ENCODE data around the gene LHCGR. TPM values are rescaled to one million over a fixed set of nuclear protein-coding genes. Genes with fewer than 3 reads are reported as not detected.

The LHCGR gene
- total RNA-seq (2014; rRNA removed; shearing (Covaris generic)) = 0.32 and 0.40 TPM in 2 replicates
- 0.04 TPM in 1 of 2 replicates, not detected in the other for polyA plus RNA-seq (2014; cell fraction: nucleus; rRNA removed)

DNA sequence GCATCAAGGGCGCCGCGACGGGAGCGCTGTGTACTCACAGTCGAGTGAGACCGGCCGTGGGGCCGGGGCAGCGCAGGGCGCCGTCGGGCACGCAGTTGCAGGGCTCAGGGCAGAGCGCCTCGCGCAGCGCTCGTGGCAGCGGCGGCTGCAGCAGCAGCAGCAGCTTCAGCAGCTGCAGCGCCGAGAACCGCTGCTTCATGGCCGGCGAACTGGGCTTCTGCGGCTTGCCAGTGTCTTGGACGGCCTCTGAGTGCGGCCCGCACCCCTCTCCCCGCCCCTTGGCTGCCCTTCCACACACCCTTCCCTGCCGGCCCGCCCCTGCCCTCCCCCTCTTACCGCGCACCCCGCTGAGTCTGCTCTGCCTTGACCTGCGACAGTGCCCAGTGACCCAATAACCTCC is at the start of gene LHCGR:
Gene LHCGR (minus strand): TSS at position 252 of the 400 bp plus-strand sequence. CDS start 53 bp downstream, at position 199.
- no peak for DNase-seq (ENCODE audit: extremely low read depth, low read depth)

- DNase-seq (ENCODE audit: extremely low read depth, low read depth) = no peak
Measured at GRCh38 chr2:48799601-48800000, 44.1 kb upstream of the LHCGR start.

GRCh38 chr2:48795065-48795464 is 39.5 kb upstream of the LHCGR start:
- DNase-seq (ENCODE audit: extremely low read depth, low read depth) = no peak

DNA sequence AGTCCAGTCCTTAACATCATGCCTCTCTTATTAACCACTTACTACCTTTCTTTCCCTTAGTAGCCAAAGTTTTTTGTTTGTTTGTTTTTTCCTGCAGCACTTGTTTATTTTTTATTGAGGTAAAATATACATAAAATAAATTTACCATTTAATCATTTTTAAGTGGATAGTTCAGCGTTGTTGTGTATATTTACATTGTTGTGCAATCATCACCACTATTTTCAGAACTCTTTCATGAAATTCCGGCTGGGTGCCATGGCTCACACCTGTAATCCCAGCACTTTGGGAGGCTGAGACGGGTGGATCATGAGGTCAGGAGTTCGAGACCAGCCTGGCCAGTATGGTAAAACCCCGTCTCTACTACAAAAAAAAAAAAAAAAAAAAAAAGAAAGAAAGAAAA is 38.1 kb upstream of the LHCGR start:
- no peak for DNase-seq (ENCODE audit: extremely low read depth, low read depth)

- no peak for DNase-seq (ENCODE audit: extremely low read depth, low read depth)
Measured at GRCh38 chr2:48792030-48792429, 36.5 kb upstream of the LHCGR start.

DNA sequence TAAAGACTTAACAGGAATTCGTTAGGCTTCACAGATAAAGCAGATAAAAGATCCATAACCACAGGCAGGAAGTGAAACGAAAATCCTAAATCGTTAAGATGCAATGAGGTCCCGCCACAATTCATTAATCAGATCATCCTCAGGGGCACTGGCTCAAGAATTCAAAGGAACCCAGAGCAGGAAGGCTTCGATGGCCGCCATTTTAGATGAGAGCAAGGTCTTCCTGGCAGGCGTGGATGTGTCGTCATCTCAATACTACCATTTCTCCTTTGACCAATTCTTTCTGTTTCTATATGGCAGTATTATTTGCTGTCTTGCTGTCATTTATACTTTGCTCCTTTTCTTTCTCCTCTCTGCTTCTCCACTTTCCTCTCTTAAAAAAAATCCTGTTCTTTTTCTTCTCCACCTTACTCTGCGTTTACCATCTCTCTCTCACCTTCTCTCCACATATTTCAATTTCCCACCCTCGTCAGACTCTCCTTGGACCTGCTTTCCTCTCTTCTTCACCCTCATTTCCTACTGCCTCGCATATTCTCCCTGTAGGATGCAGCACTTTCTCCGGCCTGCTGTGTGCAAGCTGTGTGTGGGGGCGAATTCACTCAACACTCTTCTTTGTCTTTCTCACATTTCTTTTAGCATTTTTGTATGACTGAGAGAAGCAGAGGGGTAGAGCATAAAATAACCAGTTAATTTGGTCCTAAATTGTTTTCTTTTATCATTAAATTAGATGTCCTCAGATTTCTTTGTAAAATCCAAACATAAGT is 35.1 kb upstream of the LHCGR start:
- no peak for DNase-seq (ENCODE audit: extremely low read depth, low read depth)

GRCh38 chr2:48787580-48787979 is 32.1 kb upstream of the LHCGR start:
- no peak for DNase-seq (ENCODE audit: extremely low read depth, low read depth)

DNA sequence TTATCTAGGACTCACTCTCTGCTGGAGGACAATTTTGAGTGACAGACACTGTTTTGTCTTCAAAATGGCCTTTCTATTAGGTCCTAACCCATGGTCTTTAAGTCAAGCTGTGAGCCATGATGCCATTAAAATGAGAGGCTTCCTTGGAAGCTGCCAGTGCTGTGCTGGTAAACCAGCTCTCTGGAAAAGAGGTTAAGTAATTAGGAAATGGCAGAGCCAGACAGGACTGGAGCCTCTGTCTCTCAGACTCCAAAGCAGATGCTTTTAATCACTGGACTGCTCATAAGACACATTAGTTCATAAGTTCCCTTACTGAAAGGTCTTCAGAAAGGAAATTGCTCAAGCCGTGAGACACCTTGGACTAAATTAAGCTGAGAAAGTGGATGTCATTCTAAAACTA is 25.8 kb upstream of the LHCGR start:
- no peak for DNase-seq (ENCODE audit: extremely low read depth, low read depth)

GRCh38 chr2:48779019-48779716 is 23.6 kb upstream of the LHCGR start:
- DNase-seq (ENCODE audit: extremely low read depth, low read depth) = no peak

DNA sequence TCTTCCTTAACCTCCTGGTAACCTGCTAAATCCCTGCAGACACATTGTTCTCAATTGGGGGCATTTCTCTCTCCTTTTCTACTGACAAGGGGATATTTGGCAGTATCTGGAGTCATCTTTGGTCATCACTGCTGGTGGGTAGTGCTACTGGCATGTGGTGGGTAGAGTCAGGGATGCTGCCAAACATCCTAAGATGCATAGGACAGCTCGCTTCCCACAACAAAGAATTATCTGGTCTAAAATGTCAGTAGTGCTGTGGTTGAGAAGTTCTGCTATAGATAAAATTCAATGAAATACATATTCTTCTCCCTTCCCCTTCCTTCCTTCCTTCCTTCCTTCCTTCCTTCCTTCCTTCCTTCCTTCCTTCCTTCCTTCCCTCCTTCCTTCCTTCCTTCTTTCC is 18.7 kb upstream of the LHCGR start:
- DNase-seq (ENCODE audit: extremely low read depth, low read depth) = no peak

DNA sequence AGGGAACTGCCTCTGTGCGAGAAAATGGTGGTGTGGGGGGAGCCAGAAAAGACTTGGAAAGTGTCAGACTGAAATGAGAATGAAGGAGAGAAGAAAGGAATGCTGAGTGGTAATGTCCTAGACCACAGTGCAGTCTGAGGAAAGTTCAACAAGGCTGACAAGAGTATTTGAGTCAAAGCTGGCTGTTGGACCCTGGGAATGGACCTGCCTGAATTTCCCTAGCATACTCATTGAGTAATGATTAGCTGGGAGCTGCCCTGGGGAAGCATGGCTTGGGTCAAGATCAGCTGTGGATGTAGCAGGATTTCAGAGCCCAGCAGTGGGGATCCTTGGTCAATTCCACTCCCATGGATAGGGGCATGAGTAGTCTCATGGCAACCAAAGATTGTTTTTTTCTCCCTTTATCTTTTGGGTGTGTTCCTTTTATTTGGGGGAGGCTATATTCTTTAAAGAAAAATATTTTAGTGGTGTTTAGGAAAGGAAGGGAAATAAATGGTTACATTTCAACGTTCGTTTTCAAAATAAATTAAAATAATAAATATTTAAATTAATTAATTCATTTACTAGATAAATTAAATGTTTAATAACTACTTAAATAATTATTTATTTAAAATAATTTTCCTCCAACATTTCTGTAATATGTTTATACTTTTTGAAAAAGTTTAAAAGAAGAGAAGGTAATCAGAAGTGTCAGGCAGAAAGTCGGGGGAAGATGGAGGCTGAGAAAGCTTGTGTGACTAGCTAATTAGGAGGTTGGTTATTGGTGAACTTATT is 15.9 kb upstream of the LHCGR start:
- DNase-seq (ENCODE audit: extremely low read depth, low read depth) = no peak

DNA sequence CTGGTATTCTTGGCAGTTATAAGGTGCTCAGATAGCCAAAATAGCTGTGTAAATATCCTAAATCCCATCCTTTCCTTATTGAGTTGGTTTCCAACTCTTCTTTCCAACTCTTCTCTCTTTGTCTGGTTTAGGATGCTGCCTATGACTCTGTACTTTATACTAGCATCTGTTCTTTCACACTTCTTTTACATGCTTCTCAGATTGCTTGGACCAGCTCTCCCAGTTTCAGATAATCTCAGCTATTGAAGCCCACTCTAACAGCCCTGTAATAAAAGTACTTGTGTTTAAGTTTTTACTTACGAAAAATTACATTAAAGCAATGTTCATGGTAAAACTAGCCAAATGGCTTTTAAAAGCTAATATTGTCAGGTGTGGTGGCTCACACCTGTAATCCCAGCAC is 14.7 kb upstream of the LHCGR start:
- no peak for DNase-seq (ENCODE audit: extremely low read depth, low read depth)

GRCh38 chr2:48768669-48769068 is 13.1 kb upstream of the LHCGR start:
- no peak for DNase-seq (ENCODE audit: extremely low read depth, low read depth)

- no peak for DNase-seq (ENCODE audit: extremely low read depth, low read depth)
Measured at GRCh38 chr2:48767330-48767729, 11.8 kb upstream of the LHCGR start.

DNA sequence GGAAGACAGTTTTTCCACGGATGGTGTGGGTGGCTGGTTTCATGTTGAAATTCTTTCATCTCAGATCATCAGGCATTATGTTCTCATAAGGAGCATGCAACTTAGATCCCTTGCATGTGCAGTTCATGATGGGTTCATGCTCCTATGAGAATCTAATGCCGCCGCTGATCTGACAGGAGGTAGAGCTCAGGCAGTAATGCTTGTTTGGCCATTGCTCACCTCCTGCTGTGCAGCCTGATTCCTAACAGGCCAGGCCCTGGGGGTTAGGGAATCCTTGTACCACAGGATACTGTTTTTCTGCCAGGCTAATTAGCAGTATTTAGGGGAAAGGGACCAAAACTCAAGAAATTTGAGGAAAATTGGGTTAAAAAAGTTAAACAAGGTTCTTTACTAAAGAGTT is 5.3 kb upstream of the LHCGR start:
- no peak for DNase-seq (ENCODE audit: extremely low read depth, low read depth)

GRCh38 chr2:48759682-48760081 is 4.2 kb upstream of the LHCGR start:
- DNase-seq (ENCODE audit: extremely low read depth, low read depth) = no peak

GRCh38 chr2:48756289-48756688 is 765 bp upstream of the LHCGR start:
- DNase-seq (ENCODE audit: extremely low read depth, low read depth) = no peak

DNA sequence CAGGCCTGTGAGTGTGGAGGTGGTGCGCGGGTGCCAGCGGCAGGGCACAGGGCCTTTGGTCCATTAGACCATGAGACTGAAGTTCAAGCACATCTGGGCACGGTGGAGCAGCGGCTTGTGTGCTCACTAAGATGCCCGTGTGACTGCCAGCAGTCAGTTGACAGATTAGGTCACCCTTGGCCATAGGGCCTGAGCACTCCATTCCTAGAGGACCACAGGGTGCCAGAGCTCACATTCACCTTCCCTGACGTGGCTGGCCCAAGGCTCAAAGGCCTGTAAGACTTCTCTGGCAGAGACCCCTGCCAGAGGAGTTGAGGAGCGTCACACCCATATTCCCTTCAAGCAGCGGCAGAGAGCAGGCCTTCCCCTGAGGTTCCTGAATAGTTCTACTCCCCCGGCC is 650 bp downstream of the LHCGR start:
- DNase-seq (ENCODE audit: extremely low read depth, low read depth) = no peak

- no peak for DNase-seq (ENCODE audit: extremely low read depth, low read depth)
Measured at GRCh38 chr2:48753228-48753627, 2.3 kb downstream of the LHCGR start.

DNA sequence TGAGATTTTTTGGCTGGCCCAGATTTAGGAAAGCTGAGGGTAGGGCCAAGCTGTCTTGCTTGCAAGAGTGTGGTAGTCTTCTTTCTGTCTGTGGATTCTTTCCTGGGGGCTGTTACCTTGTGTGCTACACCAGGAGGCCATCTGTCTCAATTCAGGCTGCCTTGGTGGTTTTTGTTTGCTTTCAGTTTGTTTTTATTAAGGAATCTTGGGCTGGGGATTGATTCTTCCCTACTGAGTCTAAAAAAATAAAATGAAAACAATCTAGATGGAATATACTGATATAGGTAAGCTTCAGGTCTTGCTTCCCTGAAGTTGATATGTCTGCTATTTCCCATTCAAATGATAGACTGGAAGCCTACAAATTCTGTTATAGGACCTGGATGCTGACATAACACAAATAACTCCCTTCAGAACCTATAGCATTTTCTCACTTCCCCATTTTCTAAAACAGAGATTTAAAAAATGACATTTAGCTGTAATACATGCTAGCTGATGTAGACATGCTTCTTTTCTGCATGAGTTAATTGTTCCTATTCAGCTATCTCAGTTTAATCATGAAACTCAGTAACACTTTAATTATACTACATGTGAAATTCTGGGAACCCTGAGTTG is 5.3 kb downstream of the LHCGR start:
- no peak for DNase-seq (ENCODE audit: extremely low read depth, low read depth)

Data from NCI-H460 (cell line).